Stimulated activated CD8-positive, alpha-beta memory T cell treated with anti-CD3 and anti-CD28 coated beads, Interleukin-2, amount 100 ng/mL, for 1 hour (primary cell): ENCODE measurements around the gene ENDOV.

Source experiments
- DNase-seq, 2 donors: peaks; one replicate each; pipeline ENCODE4 v3.0.0-alpha.2; 2020; ENCODE audit warnings: low read depth in 2 of 2

The ENDOV gene

GRCh38 chr17:80414803-80415625 lies at the start of gene ENDOV:
TSS of gene ENDOV (plus strand) at chr17:80415167. CDS start at chr17:80415195, 28 bp downstream.
- peak; percentile 88 to 91 for DNase-seq

DNA sequence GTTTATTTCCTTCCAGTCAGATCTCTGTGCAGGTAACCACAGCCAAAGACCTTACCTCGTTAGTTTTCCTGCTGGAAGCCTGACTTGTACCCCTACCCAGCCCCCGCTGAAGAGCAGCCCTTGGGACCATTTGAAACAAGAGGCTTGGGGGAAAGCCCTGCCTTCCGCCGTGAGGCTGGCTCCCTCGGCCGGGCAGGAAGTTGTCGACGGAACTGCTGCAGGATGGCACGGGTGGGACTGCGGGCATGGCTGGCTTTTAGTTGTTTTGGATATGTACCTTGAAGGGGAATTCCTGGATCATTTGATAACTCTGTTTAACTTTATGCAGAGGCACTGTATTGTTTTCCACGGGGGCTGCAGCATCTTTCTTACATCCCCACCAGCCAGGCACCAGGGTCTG lies 49.0 kb upstream of the ENDOV start:
- DNase-seq: no peak

- no peak for DNase-seq
Measured at GRCh38 chr17:80367503-80367902, 47.5 kb upstream of the ENDOV start.

DNA sequence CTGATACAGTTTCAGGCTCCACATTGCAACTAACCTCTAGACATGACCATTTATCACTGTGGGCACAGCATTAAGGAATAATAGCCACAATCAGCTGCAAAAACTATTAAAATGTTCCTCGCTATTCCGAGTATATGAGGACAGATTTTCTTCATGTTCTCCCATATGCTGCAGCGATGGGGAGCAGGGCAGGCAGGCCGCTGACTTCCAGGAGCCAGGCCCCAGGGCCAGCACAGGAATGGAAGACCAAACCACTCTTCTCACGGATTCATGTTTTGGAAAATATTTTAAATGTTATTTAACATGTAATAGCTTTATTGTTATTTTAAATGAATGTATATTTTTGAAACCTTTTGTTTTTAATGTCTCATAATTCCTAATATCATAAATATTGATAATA lies 43.8 kb upstream of the ENDOV start:
- DNase-seq: no peak

GRCh38 chr17:80372456-80372855 lies 42.5 kb upstream of the ENDOV start:
- no peak for DNase-seq

- no peak for DNase-seq
Measured at GRCh38 chr17:80372922-80373570, 41.9 kb upstream of the ENDOV start.

DNA sequence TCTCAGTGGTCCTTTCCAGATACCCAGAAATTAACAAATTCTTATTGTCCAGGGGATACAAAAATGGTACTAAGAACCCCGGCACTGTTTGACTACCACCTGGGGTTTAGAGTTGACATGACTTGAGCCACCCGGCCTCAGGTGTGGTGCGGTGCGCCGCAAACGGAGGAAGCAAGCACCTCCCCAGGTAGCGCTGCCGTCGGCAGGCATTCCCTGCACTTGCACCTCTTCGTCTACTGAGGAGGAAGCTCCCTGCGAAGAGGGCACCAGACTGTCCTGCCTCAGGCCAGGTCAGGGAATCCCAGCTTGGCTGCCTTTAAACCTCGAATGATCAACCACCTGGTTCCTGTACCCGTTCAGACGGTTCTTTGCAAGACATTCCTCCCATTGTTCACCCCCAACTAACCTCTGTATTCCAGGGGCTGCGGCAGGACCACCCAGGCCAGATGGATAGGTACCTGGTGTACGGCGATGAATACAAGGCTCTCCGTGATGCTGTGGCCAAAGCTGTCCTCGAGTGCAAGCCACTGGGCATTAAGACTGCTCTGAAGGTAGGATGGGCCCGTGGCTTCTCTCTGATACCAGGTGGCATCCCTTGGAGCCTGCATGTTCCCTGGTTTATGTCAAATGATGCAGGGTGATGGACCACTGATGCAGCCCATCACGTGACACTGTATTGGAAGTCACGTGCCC lies 40.8 kb upstream of the ENDOV start:
- DNase-seq: no peak

GRCh38 chr17:80374732-80375585 lies 40.0 kb upstream of the ENDOV start:
- no peak for DNase-seq

GRCh38 chr17:80376531-80376930 lies 38.4 kb upstream of the ENDOV start:
- DNase-seq: no peak

- DNase-seq: no peak
Measured at GRCh38 chr17:80377798-80378197, 37.2 kb upstream of the ENDOV start.

DNA sequence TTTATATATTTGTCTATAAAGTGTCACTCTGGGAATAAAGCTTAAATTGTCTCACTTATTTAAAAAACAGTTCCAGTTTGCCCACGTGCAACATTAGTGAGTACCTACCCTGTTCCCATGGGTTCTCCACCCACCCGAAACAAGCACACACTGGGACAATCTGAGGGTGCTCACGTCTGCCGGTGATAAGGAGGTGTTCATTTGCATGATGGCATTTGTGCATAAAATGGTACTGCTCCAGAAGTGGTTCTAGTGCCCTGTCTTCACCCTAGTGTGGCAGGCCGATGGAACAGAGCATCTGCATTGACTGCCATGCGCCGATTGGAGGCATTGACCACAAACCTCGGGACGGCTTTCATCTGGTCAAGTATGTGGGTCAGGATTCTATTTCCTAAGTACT lies 35.6 kb upstream of the ENDOV start:
- no peak for DNase-seq

DNA sequence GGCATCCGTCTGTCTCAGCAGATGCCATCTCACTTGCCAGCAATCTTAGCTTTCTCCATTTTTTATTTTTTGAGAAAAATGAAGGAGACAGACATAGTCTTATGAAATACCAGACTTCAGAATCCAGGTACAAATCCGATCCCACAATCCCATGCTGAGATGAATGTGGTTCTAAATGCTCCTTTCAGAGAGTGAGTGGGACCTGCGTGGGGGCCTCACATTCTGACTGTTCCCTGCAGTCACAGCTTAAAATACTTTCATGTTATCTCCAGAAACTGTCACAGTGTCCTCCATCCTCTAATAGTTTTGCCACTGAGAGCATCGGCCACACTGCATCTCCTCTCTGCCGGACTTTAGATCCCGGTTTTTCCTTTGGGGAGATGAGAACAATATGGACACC lies 34.9 kb upstream of the ENDOV start:
- DNase-seq: no peak

DNA sequence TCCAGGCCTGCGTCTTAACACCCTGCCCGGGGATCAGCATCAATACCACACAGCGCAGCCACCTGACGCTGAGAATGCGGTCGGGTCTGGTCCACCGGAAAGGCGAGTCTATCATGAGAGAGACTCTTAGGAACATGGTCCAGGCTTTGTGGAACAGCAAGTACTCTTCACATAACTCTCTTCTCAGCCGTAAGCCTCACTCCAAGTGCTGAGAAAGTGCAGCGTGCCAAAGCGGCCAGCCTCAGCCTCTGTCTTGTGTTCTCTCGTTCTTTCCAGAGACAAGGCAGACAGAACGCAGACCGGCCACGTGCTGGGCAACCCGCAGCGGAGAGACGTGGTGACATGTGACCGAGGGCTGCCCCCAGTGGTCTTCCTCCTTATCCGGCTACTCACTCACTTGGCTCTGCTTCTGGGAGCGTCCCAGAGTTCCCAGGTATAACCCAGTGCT lies 34.4 kb upstream of the ENDOV start:
- DNase-seq: no peak

DNA sequence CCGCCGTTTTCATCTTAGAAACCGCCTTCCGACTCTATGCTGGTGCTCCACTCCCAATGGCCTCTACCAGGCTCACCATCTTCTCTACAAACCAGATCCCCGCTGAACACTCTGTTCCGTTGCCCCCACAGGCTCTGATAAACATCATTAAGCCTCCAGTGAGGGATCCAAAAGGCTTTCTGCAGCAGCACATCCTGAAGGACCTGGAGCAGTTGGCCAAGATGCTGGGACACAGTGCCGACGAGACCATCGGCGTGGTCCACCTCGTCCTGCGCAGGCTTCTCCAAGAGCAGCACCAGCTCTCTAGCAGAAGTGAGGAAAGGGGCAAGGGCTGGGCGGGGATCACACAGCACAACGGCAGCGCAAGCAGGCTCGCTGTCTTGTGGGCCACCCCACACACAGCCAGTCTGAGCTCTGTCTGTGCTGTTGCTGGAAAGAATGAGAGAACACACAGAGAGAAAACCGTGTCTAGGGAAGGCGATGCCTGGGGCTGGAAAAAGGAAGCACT lies 33.5 kb upstream of the ENDOV start:
- no peak for DNase-seq

- DNase-seq: no peak
Measured at GRCh38 chr17:80382446-80382845, 32.5 kb upstream of the ENDOV start.

GRCh38 chr17:80382956-80383355 lies 32.0 kb upstream of the ENDOV start:
- no peak for DNase-seq

- no peak for DNase-seq
Measured at GRCh38 chr17:80384078-80384960, 30.6 kb upstream of the ENDOV start.

DNA sequence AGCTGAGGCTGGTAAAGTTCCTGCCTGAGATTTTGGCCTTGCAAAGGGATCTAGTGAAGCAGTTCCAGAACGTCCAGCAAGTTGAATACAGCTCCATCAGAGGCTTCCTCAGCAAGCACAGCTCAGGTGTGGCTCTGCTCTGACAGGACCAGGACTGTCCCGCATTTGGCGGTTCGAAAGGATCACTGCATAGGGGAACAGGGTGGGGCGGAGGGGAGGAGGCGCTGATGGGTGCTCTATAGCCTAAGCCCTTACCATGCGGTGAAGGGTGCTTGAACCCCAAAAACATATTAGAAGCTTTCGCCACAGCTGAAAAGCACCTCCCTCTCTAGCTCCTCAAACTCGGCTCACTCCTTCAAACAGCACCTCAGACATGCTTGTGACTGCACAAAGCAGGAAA lies 29.9 kb upstream of the ENDOV start:
- DNase-seq: no peak

DNA sequence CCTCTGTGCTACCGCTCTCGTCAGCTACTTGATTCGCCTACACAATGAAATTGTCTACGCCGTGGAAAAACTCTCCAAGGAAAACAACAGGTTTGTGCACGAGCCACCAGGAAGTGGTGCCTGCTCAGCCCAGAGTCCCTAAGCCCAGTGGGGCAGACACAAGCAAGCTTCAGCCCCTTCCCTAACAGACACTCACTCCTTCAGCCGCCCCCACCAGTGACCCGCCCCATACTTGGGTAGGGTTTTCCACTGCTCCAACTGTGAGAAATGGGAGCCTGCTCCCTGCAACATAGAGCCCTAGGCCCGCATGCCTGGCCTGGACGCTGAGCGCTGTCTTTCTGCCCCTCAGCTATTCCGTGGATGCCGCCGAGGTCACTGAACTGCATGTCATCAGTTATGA lies 28.6 kb upstream of the ENDOV start:
- no peak for DNase-seq

DNA sequence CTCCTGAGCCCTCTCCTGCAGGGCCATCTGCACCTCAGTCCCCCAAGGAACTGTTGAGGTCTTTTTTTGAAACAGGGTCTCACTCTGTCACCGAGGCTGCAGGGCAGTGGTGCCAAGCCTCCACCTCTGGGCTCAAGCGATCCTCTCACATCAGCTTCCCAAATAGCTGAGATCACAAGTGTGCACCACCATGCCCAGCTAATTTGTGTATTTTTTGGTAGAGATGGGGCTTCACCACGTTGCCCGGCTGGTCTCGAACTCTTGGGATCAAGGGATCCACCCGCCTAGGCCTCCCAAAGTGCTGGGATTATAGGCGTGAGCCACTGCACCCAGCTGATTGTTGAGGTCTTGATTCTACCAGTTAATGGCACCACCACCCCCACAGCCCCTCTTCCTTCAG lies 27.9 kb upstream of the ENDOV start:
- no peak for DNase-seq

GRCh38 chr17:80388175-80388574 lies 26.8 kb upstream of the ENDOV start:
- DNase-seq: no peak
